HL-60 (cell line): ENCODE measurements around the gene COL24A1.
"Not testable (repeated sequence)": the region's sequence is repeated elsewhere in the genome, so short reads cannot be mapped to it uniquely, and the experiment has no call there.

Experiments
- DNase-seq, 2 experiments: peaks; one replicate each; pipeline ENCODE4 v3.0.0-alpha.2; 2010 to 2020; ENCODE audit warnings: low read depth in 1 of 2, low spot score in 1 of 2
- H3K27ac ChIP-seq: fragments of 250-450 bp; sonication (Bioruptor Pico); replicated peaks from 2 replicates; pipeline ENCODE4 v1.5.1; 2020; ENCODE audit warnings: mild to moderate bottlenecking, moderate library complexity
- H3K27me3 ChIP-seq: fragments of 250-450 bp; sonication (Bioruptor Pico); 2 replicates; pipeline ENCODE4 v1.5.1; 2021; ENCODE audit warnings: mild to moderate bottlenecking, moderate library complexity; ENCODE audit not compliant: insufficient read depth, poor library complexity, severe bottlenecking
- H3K4me3 ChIP-seq: replicated peaks from 2 replicates; pipeline ENCODE4 v1.5.1; 2011; ENCODE audit warnings: mild to moderate bottlenecking, control low read depth, low read length; ENCODE audit not compliant: insufficient read depth
- CTCF ChIP-seq: IDR thresholded peaks from one replicate; pipeline ENCODE4 v1.5.1; 2011; ENCODE audit warnings: low read length, control low read depth, inconsistent platforms; ENCODE audit not compliant: insufficient read depth
- GABPA ChIP-seq: IDR thresholded peaks from 2 replicates; pipeline ENCODE4 v1.6.1; 2012; ENCODE audit warnings: low read depth
- POLR2AphosphoS5 ChIP-seq: IDR thresholded peaks from 2 replicates; pipeline ENCODE4 v1.6.1; 2012; ENCODE audit warnings: low read depth
- REST ChIP-seq: IDR thresholded peaks from 2 replicates; pipeline ENCODE4 v1.6.1; 2012; ENCODE audit warnings: low read depth; ENCODE audit not compliant: insufficient replicate concordance
- SPI1 ChIP-seq: IDR thresholded peaks from 2 replicates; pipeline ENCODE4 v1.6.1; 2012; ENCODE audit warnings: low read depth, mild to moderate bottlenecking, borderline replicate concordance

The COL24A1 gene

DNA sequence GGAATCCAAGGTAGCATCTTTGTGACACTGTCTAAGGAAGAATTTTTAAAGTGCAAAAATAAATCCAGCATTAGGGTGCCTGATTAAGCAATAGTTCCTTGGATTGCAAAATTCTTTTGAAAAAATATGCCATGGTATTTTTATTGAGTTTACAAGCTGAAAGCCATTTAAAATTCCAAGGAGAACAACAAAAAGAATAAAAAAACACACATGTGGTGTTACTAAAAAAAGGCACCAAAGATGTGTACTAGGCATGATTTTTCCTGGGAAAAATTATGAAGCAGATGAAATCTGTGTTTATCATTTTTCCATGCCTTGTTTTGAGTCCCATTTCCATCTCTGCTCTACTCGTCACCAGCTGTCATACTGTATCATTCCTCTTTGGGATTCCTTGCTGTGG is 291.4 kb downstream of the COL24A1 start:
- TF ChIP-seq SPI1: no peak
- no peak for TF ChIP-seq REST
- TF ChIP-seq CTCF: no peak
- TF ChIP-seq POLR2AphosphoS5: no peak
- TF ChIP-seq GABPA: no peak
- DNase-seq: no peak
- Histone ChIP-seq H3K4me3 (no peak overlapping the region), H3K27me3 (no peaks in the 10 kb centered on the region), H3K27ac (no peak overlapping the region)

DNA sequence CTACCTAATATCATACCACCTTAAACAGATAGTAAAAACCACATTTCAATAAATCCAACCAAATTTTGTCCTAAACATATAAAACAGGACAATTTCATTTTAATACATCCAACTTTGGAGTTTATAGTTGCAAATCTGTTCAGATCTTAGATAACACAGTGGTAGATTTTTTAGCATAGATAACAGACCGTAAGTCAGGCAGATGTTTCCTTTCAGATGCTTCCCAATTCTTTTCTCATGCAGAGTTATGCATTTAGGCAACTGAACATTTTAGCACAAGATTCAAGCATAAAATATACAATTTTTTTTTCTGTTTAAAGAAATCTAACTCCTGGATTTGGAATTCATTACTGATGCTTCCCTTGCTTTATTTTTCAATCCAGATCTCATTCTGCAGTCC is 291.8 kb downstream of the COL24A1 start:
- H3K27ac ChIP-seq: no peak overlapping the region
- DNase-seq: no peak
- TF ChIP-seq REST (no peak), GABPA (no peak), CTCF (no peak), SPI1 (no peak), POLR2AphosphoS5 (no peak)
- H3K4me3 ChIP-seq: no peak overlapping the region
- H3K27me3 ChIP-seq: no peaks in the 10 kb centered on the region

DNA sequence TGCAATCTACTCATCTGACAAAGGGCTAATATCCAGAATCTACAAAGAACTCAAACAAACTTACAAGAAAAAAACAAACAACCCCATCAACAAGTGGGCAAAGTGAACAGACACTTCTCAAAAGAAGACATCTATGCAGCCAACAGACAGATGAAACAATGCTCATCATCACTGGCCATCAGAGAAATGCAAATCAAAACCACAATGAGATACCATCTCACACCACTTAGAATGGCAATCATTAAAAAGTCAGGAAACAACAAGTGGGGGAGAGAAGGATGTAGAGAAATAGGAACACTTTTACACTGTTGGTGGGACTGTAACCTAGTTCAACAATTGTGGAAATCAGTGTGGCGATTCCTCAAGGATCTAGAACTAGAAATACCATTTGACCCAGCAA is 292.9 kb downstream of the COL24A1 start:
- not testable (repeated sequence) for H3K27me3 ChIP-seq, DNase-seq, H3K27ac ChIP-seq, H3K4me3 ChIP-seq

DNA sequence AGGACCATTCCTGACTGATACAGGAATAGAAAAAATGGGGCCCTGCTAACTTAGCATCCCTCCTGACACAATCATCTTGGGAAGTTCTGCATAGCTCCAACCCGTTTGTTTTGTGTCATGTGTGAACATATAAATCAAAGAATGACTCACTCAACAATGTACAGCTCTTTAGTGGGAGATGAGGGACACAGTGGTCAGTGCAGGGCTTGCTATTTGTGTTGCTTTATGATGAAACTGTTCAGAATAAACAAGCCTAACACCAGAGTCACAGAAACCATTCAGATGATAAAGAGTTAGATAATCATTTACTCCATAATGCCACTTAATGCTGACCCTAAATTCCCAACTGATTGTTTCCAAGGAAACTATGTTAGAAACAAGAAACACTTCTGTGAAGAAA is 294.1 kb downstream of the COL24A1 start:
- no peak overlapping the region for H3K4me3 ChIP-seq
- no peak overlapping the region for H3K27ac ChIP-seq
- no peaks in the 10 kb centered on the region for H3K27me3 ChIP-seq
- no peak for DNase-seq
- TF ChIP-seq GABPA (no peak), REST (no peak), CTCF (no peak), POLR2AphosphoS5 (no peak), SPI1 (no peak)
